HL-60 (cell line): ENCODE measurements around the gene BCAR3.

Experiments used
- DNase-seq, 2 experiments: peaks; one replicate each; pipeline ENCODE4 v3.0.0-alpha.2; 2010 to 2020; ENCODE audit warnings: low read depth in 1 of 2, low spot score in 1 of 2
- H3K27ac ChIP-seq: fragments of 250-450 bp; sonication (Bioruptor Pico); replicated peaks from 2 replicates; pipeline ENCODE4 v1.5.1; 2020; ENCODE audit warnings: mild to moderate bottlenecking, moderate library complexity
- H3K27me3 ChIP-seq: fragments of 250-450 bp; sonication (Bioruptor Pico); 2 replicates; pipeline ENCODE4 v1.5.1; 2021; ENCODE audit warnings: mild to moderate bottlenecking, moderate library complexity; ENCODE audit not compliant: insufficient read depth, poor library complexity, severe bottlenecking
- H3K4me3 ChIP-seq: replicated peaks from 2 replicates; pipeline ENCODE4 v1.5.1; 2011; ENCODE audit warnings: mild to moderate bottlenecking, control low read depth, low read length; ENCODE audit not compliant: insufficient read depth
- GABPA ChIP-seq: IDR thresholded peaks from 2 replicates; pipeline ENCODE4 v1.6.1; 2012; ENCODE audit warnings: low read depth
- POLR2AphosphoS5 ChIP-seq: IDR thresholded peaks from 2 replicates; pipeline ENCODE4 v1.6.1; 2012; ENCODE audit warnings: low read depth
- SPI1 ChIP-seq: IDR thresholded peaks from 2 replicates; pipeline ENCODE4 v1.6.1; 2012; ENCODE audit warnings: low read depth, mild to moderate bottlenecking, borderline replicate concordance
- long read RNA-seq: library from polyadenylated mRNA; unstranded; transcript quantifications from one replicate; pipeline ENCODE4 v2.0.0, GENCODE V29; 2020
- TF ChIP-seq, protein P1 (sequence below): IDR thresholded peaks from 2 replicates; pipeline ENCODE4 v1.6.1; 2012; ENCODE audit warnings: low read depth; ENCODE audit not compliant: insufficient replicate concordance
- TF ChIP-seq, protein P2 (sequence below): IDR thresholded peaks from one replicate; pipeline ENCODE4 v1.5.1; 2011; ENCODE audit warnings: low read length, control low read depth, inconsistent platforms; ENCODE audit not compliant: insufficient read depth

BCAR3 gene
- long read RNA-seq, transcript BCAR3-203 (14 exons, 3,217 nt), result major isoform, 6 of 18 reads
- long read RNA-seq, partial matches to known transcripts, result 2 of 18 reads
- long read RNA-seq, other reads (novel, unspliced or antisense), result 10 of 18 reads

DNA sequence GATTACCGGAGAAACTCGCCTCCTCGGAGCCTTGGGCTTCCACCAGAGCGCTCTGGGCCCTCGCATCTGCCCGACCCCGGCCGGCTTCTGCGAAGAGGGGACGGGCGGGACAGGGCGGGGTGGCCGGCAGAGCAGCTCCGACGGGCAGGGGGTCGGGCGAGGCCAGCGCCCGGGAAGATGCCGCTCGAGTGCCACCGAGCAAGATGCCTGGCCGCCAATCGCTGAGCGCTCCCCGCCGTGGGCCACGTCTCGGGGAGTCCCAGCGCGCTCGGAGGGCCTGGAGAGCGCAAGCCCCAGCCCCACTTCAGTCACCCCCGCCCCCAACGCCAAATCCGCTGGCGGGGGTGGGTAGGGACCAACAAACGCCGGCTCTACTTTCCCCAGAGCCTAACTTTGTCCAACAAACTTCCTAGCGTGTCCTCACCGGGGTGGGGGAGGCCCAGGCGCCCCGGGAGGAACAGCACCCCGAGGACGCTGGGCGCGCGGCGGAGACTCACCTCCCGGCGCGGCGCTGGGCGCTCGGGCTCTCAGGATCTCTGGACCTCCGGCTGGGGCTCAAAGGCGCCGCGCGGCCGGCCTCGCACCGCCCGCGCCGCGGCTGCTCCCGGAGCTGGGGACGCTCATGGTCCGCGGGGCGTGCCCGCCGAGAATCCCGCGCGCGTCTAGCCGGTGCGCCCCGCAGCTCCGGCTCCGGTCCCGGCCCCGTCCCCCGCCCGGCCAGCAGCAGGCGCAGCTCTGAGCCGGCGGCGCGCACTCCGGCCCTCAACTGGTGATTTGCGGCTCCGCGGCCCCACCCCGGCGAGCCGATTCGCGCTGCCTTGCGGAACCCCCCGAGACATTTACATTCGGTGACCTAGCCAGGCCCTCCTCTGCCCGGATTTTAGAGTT is at the start of gene BCAR3:
Gene BCAR3, minus strand, starts transcription at position 737 of the 888 bp plus-strand sequence. CDS start 6,907 bp downstream, outside the sequence.
- DNase-seq, result no peak
- H3K27me3 ChIP-seq, result peaks cover 44% of the 10 kb centered on the region
- TF ChIP-seq, protein P1, sequence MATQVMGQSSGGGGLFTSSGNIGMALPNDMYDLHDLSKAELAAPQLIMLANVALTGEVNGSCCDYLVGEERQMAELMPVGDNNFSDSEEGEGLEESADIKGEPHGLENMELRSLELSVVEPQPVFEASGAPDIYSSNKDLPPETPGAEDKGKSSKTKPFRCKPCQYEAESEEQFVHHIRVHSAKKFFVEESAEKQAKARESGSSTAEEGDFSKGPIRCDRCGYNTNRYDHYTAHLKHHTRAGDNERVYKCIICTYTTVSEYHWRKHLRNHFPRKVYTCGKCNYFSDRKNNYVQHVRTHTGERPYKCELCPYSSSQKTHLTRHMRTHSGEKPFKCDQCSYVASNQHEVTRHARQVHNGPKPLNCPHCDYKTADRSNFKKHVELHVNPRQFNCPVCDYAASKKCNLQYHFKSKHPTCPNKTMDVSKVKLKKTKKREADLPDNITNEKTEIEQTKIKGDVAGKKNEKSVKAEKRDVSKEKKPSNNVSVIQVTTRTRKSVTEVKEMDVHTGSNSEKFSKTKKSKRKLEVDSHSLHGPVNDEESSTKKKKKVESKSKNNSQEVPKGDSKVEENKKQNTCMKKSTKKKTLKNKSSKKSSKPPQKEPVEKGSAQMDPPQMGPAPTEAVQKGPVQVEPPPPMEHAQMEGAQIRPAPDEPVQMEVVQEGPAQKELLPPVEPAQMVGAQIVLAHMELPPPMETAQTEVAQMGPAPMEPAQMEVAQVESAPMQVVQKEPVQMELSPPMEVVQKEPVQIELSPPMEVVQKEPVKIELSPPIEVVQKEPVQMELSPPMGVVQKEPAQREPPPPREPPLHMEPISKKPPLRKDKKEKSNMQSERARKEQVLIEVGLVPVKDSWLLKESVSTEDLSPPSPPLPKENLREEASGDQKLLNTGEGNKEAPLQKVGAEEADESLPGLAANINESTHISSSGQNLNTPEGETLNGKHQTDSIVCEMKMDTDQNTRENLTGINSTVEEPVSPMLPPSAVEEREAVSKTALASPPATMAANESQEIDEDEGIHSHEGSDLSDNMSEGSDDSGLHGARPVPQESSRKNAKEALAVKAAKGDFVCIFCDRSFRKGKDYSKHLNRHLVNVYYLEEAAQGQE, result no peak
- no peak for TF ChIP-seq SPI1
- TF ChIP-seq, protein P2, sequence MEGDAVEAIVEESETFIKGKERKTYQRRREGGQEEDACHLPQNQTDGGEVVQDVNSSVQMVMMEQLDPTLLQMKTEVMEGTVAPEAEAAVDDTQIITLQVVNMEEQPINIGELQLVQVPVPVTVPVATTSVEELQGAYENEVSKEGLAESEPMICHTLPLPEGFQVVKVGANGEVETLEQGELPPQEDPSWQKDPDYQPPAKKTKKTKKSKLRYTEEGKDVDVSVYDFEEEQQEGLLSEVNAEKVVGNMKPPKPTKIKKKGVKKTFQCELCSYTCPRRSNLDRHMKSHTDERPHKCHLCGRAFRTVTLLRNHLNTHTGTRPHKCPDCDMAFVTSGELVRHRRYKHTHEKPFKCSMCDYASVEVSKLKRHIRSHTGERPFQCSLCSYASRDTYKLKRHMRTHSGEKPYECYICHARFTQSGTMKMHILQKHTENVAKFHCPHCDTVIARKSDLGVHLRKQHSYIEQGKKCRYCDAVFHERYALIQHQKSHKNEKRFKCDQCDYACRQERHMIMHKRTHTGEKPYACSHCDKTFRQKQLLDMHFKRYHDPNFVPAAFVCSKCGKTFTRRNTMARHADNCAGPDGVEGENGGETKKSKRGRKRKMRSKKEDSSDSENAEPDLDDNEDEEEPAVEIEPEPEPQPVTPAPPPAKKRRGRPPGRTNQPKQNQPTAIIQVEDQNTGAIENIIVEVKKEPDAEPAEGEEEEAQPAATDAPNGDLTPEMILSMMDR, result no peak
- no peak for TF ChIP-seq POLR2AphosphoS5
- TF ChIP-seq GABPA, result no peak
- peak within 1 kb of the TSS; percentile 20 for H3K4me3 ChIP-seq
- H3K27ac ChIP-seq, result no peak within 1 kb of the TSS

DNA sequence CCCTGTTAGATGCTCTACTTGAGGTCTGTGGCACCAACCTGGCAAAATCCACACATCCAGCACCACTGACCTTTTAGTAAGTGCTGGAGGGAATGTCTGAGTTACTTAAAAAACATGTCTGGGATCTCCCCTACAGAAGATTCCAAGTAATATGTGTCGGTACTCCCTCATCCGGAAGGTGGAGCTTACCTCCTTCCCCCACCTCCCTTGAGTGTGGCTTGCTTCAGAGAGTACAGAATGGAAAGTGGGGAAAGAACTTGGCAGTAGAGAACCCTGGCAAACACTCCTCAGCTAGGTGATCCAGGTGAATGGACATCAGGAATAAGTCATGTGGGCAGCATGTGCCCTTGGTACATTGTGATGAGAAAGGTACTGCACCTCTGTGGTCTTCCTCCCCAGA is 49.0 kb upstream of the BCAR3 start:
- Histone ChIP-seq H3K27me3 (peaks cover 2% of the 10 kb centered on the region), H3K4me3 (no peak overlapping the region), H3K27ac (no peak overlapping the region)
- TF ChIP-seq SPI1 (no peak), GABPA (no peak), POLR2AphosphoS5 (no peak)
- TF ChIP-seq, protein P1, result no peak
- TF ChIP-seq, protein P2, result no peak
- DNase-seq, result no peak

DNA sequence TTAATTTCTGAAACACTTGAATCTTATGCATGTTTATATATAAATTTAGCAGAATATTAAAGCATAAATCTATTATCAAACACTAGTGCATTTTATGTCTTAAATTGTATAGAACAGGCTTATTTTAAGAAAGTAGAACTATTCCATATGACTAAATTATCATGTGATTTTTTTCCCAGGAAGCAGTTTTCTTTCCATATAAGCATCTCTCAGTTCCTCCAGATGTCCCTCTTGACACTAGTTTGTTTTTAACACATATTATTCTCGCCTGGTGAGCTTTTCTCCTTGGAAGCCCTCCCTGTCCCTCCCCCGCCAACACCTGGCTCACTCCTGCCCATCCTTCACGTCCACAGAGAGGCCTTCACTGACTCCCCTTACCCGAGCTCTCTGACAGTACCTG is 48.3 kb upstream of the BCAR3 start:
- no peak for DNase-seq
- no peak overlapping the region for H3K4me3 ChIP-seq
- TF ChIP-seq SPI1 (no peak), POLR2AphosphoS5 (no peak), GABPA (no peak)
- TF ChIP-seq, protein P1, result no peak
- TF ChIP-seq, protein P2, result no peak
- no peak overlapping the region for H3K27ac ChIP-seq
- H3K27me3 ChIP-seq, result peaks cover 2% of the 10 kb centered on the region
